Nephron (organoid): ENCODE results near the gene SLC35C1.

ENCODE experiments used
- H3K27ac Mint-ChIP-seq, 3 experiments: 2 replicates each; pipeline ENCODE4 v1.8.0; 2020; ENCODE audit warnings: mixed read lengths in 3 of 3, mild to moderate bottlenecking in 2 of 3, moderate library complexity in 1 of 3
- H3K27me3 Mint-ChIP-seq: 2 replicates; pipeline ENCODE4 v1.8.0; 2021; ENCODE audit warnings: low read depth, mild to moderate bottlenecking, moderate library complexity, mixed read lengths
- H3K36me3 Mint-ChIP-seq: 2 replicates; pipeline ENCODE4 v1.8.0; 2020; ENCODE audit warnings: low read depth, mixed read lengths
- H3K4me1 Mint-ChIP-seq: 2 replicates; pipeline ENCODE4 v1.8.0; 2020; ENCODE audit warnings: mixed read lengths
- H3K4me3 Mint-ChIP-seq, 3 experiments: 2 replicates each; pipeline ENCODE4 v1.8.0; 2020; ENCODE audit warnings: mild to moderate bottlenecking in 3 of 3, mixed read lengths in 3 of 3, moderate library complexity in 2 of 3
- H3K9me3 Mint-ChIP-seq: 2 replicates; pipeline ENCODE4 v1.8.0; 2020; ENCODE audit warnings: mixed read lengths
- TF ChIP-seq, protein P1 (sequence below), 3 experiments: fragments of 200-600 bp; sonication (generic); IDR thresholded peaks; one replicate each; pipeline ENCODE4 v1.5.0; 2021; ENCODE audit warnings: antibody characterized with exemption in 3 of 3; ENCODE audit not compliant: unreplicated experiment in 3 of 3

SLC35C1 gene

DNA sequence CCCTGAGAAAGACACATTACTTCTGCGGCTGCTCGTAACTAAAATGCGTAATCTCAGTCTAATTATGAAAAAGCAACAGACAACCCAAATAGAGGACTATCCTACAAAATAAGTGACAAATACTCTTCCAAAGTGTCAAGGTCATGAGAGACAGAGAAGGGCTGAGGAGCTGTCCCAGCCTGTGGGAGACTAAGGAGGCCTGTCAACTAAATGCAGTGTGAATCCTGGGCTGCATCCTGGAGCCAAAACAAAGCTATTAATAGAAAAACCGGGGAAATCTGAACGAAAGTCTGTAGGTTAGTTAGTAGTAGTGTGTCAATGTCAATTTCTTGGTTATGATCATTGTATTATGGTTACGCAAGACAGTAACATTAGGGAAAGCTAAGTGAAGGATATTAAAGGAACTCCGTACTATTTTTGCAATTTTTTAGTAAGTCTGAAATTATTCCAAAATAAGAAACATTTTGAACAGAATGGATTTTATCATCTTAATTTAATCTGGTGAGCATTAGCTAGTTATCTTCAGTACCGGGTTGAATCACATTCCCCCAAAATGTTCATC, 39.8 kb upstream of the SLC35C1 start:
- no peak overlapping the region for H3K27ac Mint-ChIP-seq
- H3K4me1 Mint-ChIP-seq, result no peaks in the 10 kb centered on the region
- no peaks in the 10 kb centered on the region for H3K9me3 Mint-ChIP-seq
- no peak overlapping the region for H3K4me3 Mint-ChIP-seq
- H3K27me3 Mint-ChIP-seq, result peaks cover 43% of the 10 kb centered on the region
- TF ChIP-seq, protein P1, sequence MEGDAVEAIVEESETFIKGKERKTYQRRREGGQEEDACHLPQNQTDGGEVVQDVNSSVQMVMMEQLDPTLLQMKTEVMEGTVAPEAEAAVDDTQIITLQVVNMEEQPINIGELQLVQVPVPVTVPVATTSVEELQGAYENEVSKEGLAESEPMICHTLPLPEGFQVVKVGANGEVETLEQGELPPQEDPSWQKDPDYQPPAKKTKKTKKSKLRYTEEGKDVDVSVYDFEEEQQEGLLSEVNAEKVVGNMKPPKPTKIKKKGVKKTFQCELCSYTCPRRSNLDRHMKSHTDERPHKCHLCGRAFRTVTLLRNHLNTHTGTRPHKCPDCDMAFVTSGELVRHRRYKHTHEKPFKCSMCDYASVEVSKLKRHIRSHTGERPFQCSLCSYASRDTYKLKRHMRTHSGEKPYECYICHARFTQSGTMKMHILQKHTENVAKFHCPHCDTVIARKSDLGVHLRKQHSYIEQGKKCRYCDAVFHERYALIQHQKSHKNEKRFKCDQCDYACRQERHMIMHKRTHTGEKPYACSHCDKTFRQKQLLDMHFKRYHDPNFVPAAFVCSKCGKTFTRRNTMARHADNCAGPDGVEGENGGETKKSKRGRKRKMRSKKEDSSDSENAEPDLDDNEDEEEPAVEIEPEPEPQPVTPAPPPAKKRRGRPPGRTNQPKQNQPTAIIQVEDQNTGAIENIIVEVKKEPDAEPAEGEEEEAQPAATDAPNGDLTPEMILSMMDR (IDR thresholded peaks at IDR 0.05; ENCODE audit: unreplicated experiment in 3 of 3), result no peak
- no peaks in the 10 kb centered on the region for H3K36me3 Mint-ChIP-seq

DNA sequence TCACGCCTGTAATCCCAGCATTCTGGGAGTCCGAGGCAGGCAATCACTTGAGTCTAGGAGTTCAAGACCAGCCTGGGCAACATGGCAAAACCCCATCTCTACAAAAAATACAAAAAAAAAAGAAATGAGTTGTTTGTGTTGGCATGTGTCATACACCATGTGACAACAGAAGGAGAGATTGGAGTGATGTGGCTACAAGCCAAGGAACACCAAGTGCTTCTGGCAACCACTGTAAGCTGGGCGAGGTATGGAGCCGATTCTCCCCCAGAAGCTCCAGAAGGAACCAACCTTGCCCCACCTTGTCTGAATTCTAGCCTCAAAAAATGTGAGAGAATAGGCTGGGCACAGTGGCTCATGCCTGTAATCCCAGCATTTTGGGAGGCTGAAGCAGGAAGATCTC, 39.1 kb upstream of the SLC35C1 start:
- Mint-ChIP-seq H3K27ac (no peak overlapping the region), H3K27me3 (peaks cover 47% of the 10 kb centered on the region), H3K4me3 (no peak overlapping the region), H3K4me1 (peaks cover 2% of the 10 kb centered on the region), H3K9me3 (no peaks in the 10 kb centered on the region), H3K36me3 (no peaks in the 10 kb centered on the region)
- TF ChIP-seq, protein P1 (IDR thresholded peaks at IDR 0.05; ENCODE audit: unreplicated experiment in 3 of 3), result no peak

DNA sequence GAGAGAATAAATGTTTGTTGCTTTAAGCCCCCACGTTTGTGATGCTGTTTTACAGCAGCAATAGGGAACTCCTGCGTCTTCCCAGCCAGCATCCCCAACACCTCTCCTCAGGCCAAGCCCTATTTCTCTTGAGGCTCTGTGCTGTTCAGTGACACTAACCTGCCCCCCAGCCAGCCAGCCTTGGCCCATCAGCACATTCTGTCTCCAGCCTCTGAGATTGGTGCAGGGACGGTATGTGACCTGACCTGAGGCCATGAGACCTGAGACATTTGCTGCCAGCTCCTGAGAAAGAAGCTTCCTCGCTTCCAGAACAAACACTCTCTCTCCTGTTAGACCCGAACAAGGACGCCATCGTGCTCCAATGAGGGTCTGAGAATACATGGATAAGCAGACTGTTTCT, 38.5 kb upstream of the SLC35C1 start:
- no peaks in the 10 kb centered on the region for H3K36me3 Mint-ChIP-seq
- H3K4me3 Mint-ChIP-seq, result no peak overlapping the region
- peaks cover 52% of the 10 kb centered on the region for H3K27me3 Mint-ChIP-seq
- peaks cover 8% of the 10 kb centered on the region for H3K4me1 Mint-ChIP-seq
- TF ChIP-seq, protein P1 (IDR thresholded peaks at IDR 0.05; ENCODE audit: unreplicated experiment in 3 of 3), result no peak
- no peak overlapping the region for H3K27ac Mint-ChIP-seq
- H3K9me3 Mint-ChIP-seq, result no peaks in the 10 kb centered on the region

DNA sequence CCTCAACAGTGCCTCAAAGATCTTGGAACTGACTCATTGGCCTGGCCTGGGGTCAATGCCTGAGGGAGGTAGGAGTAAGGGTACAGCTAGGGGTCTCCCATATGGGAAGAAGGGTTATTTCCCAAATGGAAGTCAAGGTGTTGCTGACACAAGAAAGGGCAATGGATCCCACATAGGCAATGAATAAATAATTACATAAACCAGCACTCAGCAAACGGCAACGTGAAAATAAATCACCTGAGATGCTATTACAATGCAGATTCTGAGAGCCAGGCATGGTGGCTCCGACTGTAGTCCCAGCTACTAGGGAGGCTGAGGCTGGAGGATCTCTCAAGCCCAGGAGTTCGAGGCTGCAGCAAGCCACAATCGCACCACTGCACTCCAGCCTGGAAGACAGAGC, 36.5 kb upstream of the SLC35C1 start:
- peaks cover 13% of the 10 kb centered on the region for H3K4me1 Mint-ChIP-seq
- H3K9me3 Mint-ChIP-seq, result no peaks in the 10 kb centered on the region
- no peak overlapping the region for H3K27ac Mint-ChIP-seq
- H3K27me3 Mint-ChIP-seq, result peaks cover 51% of the 10 kb centered on the region
- TF ChIP-seq, protein P1 (IDR thresholded peaks at IDR 0.05; ENCODE audit: unreplicated experiment in 3 of 3), result no peak
- H3K36me3 Mint-ChIP-seq, result no peaks in the 10 kb centered on the region
- H3K4me3 Mint-ChIP-seq, result no peak overlapping the region

DNA sequence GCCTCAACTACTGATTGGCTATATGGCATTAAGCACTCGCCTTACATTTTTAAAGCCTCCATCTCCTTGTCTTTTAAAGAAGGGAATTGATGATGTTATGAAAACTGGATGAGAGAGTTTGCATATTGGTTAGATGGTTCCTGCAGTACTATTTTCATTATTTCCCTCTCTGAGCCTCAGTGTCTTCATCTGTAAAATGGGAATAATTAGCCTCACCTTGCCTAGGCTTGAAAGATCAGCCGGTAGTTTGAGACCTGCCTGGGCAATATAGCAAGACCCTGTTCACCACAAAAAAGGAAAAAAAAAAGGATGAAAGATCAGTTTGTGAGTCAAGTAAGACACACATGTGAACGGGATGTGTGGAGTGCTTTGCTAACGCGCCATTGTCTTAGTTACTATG, 35.0 kb upstream of the SLC35C1 start:
- Mint-ChIP-seq H3K4me1 (peaks cover 13% of the 10 kb centered on the region), H3K27me3 (peaks cover 45% of the 10 kb centered on the region), H3K27ac (no peak overlapping the region), H3K9me3 (no peaks in the 10 kb centered on the region), H3K36me3 (no peaks in the 10 kb centered on the region), H3K4me3 (no peak overlapping the region)
- TF ChIP-seq, protein P1 (IDR thresholded peaks at IDR 0.05; ENCODE audit: unreplicated experiment in 3 of 3), result no peak

DNA sequence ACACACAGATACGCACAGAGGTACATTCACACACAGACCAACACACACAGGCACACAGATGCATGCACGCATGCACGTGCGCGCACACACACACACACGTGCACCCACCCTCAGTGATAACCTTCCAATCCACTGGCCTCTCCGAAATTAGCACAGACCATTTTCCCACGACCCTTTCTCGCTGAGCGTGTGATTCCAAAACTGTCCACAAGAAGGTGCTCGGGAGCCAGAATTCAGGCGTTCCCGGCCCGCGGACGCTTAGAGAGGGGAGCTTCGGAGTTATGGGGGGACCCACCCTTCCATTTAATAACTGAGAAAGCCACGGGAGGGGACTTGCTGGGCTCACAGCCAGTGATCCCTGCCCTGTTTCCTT, 33.8 kb upstream of the SLC35C1 start:
- Mint-ChIP-seq H3K4me3 (peak overlapping the region; percentile 84 to 90 (median 86)), H3K9me3 (no peaks in the 10 kb centered on the region), H3K27me3 (peaks cover 45% of the 10 kb centered on the region), H3K27ac (no peak overlapping the region), H3K4me1 (peaks cover 13% of the 10 kb centered on the region), H3K36me3 (no peaks in the 10 kb centered on the region)
- TF ChIP-seq, protein P1 (IDR thresholded peaks at IDR 0.05; ENCODE audit: unreplicated experiment in 3 of 3), result peak; percentile 79 to 84 (median 81)
